ENCODE data around the gene GMDS. TPM values are rescaled to one million over a fixed set of nuclear protein-coding genes. Genes with fewer than 3 reads are reported as not detected.
A peak's percentile ranks its signal among the peaks of the same experiment; 100 is the strongest.

The GMDS gene
- total and polyA plus RNA-seq, 2 donors (not counting 3 experiments of a cell fraction or from before 2014, with no cell fraction given), result 9.8 to 23.5 TPM

GRCh38 chr6:1930356-1930755, 315.0 kb downstream of the GMDS start:
- peak; percentile 57 for DNase-seq (ENCODE audit: low read depth, low spot score)
- no peak overlapping the region for H2AFZ ChIP-seq (ENCODE audit: low read depth, low read length)
- no TSS peak for BruUV-seq (replicated peaks)
- H3K27me3 ChIP-seq (ENCODE audit: control insufficient read depth in 2 of 2, insufficient read depth in 2 of 2, low read length in 2 of 2), result no peaks in the 10 kb centered on the region
- no peak for TF ChIP-seq MYC (IDR thresholded peaks at IDR 0.05; ENCODE audit: low read depth, low read length)
- TF ChIP-seq EZH2 (IDR thresholded peaks at IDR 0.05; ENCODE audit: borderline replicate concordance, low read depth, low read length, severe bottlenecking), result no peak
- TF ChIP-seq, protein P1, sequence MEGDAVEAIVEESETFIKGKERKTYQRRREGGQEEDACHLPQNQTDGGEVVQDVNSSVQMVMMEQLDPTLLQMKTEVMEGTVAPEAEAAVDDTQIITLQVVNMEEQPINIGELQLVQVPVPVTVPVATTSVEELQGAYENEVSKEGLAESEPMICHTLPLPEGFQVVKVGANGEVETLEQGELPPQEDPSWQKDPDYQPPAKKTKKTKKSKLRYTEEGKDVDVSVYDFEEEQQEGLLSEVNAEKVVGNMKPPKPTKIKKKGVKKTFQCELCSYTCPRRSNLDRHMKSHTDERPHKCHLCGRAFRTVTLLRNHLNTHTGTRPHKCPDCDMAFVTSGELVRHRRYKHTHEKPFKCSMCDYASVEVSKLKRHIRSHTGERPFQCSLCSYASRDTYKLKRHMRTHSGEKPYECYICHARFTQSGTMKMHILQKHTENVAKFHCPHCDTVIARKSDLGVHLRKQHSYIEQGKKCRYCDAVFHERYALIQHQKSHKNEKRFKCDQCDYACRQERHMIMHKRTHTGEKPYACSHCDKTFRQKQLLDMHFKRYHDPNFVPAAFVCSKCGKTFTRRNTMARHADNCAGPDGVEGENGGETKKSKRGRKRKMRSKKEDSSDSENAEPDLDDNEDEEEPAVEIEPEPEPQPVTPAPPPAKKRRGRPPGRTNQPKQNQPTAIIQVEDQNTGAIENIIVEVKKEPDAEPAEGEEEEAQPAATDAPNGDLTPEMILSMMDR (IDR thresholded peaks at IDR 0.05; ENCODE audit: extremely low read depth in 1 of 2, insufficient read depth in 1 of 2, low read depth in 1 of 2, low read length in 2 of 2), result no peak
- TF ChIP-seq POLR2AphosphoS5 (IDR thresholded peaks at IDR 0.05; ENCODE audit: insufficient read depth, low read depth, low read length), result no peak
- no peak for TF ChIP-seq GATA2 (IDR thresholded peaks at IDR 0.05; ENCODE audit: insufficient read depth, insufficient read length, low read depth, low read length)
- TF ChIP-seq FOS (IDR thresholded peaks at IDR 0.05; ENCODE audit: borderline replicate concordance, insufficient read depth, low read length), result no peak
- no peaks in the 10 kb centered on the region for H3K4me1 ChIP-seq (ENCODE audit: control insufficient read depth, extremely low read depth, insufficient read depth, low read length)
- H3K9me1 ChIP-seq (replicated peaks; ENCODE audit: control insufficient read depth, extremely low read depth, insufficient read depth, low read length), result no peaks in the 10 kb centered on the region
- H3K36me3 ChIP-seq (ENCODE audit: control insufficient read depth in 2 of 2, extremely low read depth in 1 of 2, insufficient read depth in 2 of 2, low read length in 2 of 2), result no peaks in the 10 kb centered on the region
- no peaks in the 10 kb centered on the region for H3K79me2 ChIP-seq (ENCODE audit: control insufficient read depth, insufficient read depth, low read length)
- POLR2A ChIA-PET, result no interaction called here
- H3K4me3 ChIP-seq (replicated peaks in 1 of 3; ENCODE audit: insufficient read depth in 1 of 3, low read depth in 1 of 3, low read length in 3 of 3), result no peak overlapping the region
- H3K4me2 ChIP-seq (ENCODE audit: insufficient read depth, low read length), result no peak overlapping the region
- no peak overlapping the region for H3K9ac ChIP-seq (replicated peaks; ENCODE audit: extremely low read depth, insufficient read depth, low read length)
- H4K20me1 ChIP-seq (replicated peaks; ENCODE audit: control insufficient read depth, extremely low read depth, insufficient read depth, low read length), result no peaks in the 10 kb centered on the region
- FAIRE-seq, result no peak
- no peaks in the 10 kb centered on the region for H3K9me3 ChIP-seq (replicated peaks; ENCODE audit: control insufficient read depth, insufficient read depth, low read length)
- intact Hi-C loops (cut with micrococcal nuclease) (no loop called here), dilution Hi-C loops (cut with MboI; ENCODE audit: extremely low pct_ligation_motif_present, low sequenced_read_pairs) (no loop called here)
- no peak overlapping the region for H3K27ac ChIP-seq (ENCODE audit: insufficient read depth, low read depth, low read length)
- CTCF ChIA-PET, result interaction anchor here (0.6 to 1.7 kb wide), 3 partner anchors 13 to 719 kb away, joined by 3 read pairs; no protein-coding TSS in a partner anchor

All from endothelial cell of umbilical vein (primary cell).